Measurements from ENCODE around the gene RASSF3.
A peak's percentile ranks its signal among the peaks of the same experiment; 100 is the strongest.
"Not testable (repeated sequence)": the region's sequence is repeated elsewhere in the genome, so short reads cannot be mapped to it uniquely, and the experiment has no call there.

RASSF3 gene

DNA sequence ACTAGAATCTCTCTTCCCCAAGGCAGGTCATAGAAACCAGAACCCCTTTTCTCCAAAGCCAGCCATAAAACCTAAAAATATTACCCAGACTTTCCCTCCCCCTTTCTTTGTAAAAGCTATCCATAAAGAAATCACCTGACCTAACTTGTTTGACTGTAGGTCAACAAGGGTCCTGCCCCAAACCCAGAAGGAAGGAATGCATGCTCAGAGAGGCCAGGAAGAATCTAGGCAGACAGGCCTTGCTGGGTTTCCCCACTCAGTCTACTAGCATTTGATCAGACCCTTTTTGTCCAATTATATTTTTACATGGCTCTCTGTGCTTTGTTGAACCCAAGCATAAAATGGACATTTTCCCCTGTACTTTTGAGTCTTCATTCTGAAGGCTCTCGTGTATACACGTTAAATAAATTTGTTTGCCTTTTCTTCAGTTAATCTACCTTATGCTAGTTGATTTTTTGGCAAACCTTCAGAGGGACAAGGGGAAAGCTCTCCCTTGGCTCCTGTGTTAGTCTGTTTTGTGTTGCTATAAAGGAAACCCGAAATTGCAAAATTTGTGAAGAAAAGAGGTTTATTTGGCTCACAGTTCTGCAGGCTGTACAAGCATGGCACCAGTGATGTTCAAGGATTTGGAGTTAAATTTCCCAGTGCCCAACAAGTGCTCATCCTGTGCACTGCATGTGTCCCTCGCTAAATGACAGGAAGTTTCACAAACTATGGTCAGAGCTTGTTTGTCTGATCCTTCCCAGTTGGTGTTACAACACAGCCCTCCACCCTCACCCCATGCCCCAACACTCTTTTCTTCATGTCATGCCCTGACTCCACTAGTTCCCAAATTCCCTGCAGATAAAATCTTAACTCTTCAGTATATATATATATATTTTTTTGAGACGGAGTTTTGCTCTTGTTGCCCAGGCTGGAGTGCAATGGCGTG is 14.2 kb upstream of the RASSF3 start:
- DNase-seq (ENCODE audit: low read depth in 2 of 2): no peak

DNA sequence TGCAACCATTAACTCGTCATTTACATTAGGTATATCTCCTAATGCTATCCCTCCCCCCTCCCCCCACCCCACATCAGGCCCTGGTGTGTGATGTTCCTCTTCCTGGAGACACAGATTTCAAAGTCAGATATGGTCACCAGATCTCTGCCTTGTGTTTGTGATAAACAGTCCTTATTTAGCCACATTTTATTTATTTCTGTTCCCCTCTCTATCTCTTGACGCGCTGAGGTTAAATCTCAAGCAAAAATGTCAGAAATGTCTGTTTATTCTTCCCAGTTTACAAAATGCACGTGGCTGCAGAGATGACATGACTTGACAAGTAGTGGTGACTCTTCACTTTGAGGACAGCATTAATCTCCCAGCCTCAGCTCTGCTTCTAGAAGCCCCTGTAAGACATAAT is 11.5 kb upstream of the RASSF3 start:
- DNase-seq (ENCODE audit: low read depth in 2 of 2): no peak

DNA sequence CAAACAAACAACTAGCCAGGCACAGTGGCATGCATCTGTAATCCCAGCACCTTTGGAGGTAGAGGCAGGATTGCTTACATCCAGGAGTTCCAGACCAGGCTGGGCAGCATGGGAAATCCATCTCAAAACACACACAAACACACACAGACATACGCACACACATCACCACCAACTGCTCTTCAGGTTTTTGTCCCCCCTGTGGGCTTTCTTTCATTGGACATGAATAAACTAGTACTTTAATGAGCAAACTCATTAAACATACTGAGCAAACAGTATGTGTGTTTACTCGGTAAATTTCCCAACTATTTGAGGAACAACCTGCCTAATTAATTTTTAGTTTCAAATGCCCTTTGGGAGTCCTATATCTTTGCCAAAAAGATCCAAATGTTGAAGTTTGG is 10.1 kb upstream of the RASSF3 start:
- DNase-seq (ENCODE audit: low read depth in 2 of 2): no peak

DNA sequence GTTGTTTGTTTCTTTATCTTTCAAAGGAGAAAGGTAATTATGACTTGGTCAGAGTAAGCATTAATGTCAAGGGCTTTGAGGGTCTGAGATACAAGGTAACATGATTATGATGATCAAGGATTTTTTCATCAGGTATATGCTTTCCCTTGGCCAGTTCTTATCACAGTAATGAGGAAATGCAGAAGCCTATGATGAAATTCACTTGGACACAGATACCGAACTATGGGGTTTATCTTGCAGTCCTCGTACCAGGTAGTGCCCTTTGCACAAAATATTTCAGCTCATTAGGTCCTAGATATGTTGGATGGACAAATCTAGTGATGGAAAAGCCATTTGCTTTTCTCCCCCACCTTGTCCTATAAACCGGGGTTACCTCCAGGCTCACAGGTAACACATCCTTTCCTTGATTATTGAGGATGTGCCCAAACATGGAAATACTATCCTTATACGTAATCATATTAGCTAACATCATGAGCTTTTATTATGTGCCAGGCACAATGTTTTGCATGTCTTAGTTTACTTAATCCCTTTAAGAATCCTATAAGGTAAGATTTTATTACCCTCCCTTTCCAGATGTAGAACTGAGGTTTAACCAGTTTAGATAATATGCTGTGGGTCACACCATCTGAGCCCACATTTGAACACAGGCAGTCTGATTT is 7.0 kb upstream of the RASSF3 start:
- no peak for DNase-seq (ENCODE audit: low read depth in 2 of 2)

DNA sequence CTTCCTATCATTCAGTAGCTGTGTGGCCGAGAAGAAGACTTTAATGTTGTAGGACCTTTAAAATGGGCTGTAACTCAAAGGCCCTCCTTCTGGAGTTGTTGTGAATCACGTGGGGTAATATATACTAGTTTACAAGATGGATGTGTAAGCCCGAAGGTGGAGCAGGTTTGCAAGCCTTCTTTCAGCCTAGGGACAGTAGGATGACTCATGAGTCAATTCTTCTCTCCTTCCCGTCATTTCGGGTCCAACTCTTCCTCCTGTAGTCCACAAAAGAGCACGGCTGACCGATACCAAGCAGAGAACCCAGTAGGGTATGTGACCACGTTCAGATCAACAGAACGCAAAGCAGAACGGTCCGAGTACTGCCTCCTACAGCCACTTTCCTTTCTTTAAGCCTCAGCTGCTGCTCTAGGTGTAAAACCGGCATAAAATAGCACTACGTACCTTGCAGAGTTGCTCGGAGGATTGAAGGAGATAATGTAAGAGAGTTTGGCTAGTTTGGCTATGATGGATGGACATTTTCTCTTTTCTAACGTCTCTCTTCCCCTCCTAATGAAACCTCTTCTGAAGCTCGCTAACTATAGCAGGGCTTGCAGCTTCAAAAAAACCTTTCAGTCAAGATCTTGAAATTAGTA is 1.3 kb upstream of the RASSF3 start:
- DNase-seq (ENCODE audit: low read depth in 2 of 2): no peak

DNA sequence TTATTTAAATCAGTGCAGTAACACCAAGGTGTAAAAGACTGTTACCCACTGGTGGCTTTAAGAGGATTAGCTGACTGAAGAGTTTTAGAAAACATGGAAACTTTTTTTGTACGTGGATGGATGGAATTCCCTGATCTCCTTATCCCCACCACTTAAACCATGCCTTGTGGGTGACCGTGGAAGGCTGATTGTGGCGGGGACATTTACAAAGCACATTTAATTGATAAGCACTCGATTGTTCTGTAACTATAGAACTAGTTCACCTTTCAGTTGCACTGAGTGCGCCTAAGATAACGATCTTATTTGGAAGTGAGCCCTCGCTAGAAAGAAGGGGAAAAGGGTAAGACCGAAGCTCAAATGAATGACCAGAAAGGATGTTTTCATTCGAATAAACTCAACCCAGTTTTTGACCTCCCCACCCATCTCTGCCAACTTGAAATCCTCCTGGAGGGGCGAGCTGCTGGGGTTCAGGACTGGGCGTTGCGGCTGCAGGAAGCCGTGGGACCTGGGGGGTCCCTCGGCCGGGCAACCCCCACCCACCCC is 688 bp upstream of the RASSF3 start:
- DNase-seq (ENCODE audit: low read depth in 2 of 2): no peak

DNA sequence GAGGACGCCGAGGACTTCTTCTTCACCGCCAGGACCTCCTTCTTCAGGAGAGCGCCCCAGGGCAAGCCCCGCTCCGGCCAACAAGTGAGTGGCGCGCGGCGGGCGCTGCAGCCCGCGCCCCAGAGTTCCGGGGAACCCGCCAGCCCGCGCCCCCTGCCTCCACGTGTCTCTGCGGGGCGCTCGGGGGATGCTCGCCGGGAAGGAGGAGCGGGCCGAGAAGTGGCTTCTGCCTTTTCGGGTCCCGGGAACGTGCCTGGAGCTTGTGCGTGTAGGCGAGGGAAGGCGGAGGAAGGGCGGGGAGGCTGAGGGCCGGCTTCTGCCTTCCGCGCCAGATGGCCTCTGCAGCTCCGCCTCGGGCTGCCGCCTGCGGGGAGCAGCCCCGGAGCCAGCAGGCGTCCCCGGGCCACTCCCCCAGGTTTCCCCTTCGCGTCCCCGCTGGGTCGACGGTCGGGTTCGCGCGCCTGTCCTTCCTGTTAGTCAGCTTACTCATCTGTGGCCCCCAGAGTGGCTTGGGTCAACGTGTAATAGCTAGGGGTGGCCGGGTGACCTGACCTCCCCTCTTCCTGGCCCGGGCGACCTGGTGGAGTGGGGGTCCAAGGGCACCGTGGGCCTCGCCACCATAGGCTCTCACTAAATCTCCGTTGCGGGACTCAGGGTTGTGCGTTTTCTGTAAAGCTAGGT is 505 bp downstream of the RASSF3 start:
- DNase-seq (ENCODE audit: low read depth in 2 of 2): peak; percentile 44 to 54

DNA sequence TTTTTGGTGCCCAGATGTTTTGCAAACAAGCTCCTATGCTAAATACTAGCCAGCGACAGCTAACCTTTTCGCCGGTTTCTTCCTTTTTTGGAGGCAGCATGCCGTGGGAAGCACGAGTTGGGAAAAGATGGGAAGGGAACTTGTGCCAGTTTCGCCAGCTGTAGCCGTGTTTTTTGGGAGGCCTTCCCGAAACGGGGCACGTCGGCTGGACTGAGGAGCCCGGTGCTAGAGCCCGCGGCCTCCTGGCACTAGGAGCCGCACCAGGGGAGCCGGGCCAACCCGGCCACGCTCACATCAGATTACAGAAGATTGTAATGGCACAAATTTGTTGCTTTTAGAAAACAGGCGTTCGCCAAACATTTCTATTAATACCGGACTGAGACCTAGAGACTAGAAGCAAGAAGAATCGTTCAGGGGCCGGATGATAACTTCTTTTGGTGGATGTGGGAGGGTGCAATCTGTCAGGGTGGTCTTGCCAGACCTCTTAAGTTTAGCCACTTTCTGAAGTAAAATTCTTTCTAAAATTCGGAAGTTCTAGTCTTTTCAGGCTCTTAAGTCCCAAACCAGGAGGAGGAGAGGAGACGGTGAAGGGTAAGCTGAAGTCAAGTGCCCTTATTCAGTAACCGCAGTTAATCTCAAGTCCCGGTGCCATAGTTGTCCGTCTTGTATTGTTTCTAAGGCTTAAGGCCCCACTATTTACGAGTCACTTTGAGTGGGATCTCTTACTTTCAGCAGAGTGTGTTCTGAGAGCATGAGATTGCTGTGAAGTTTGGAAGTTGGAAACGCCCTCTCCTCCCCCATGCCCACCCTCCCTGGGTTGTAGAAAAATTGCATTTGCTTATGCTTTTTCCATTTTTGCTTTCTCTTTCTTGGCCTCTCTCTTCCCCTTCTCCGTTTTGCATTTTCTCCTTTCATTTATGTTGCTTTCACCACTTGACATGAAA is 1.3 kb downstream of the RASSF3 start:
- no peak for DNase-seq (ENCODE audit: low read depth in 2 of 2)

DNA sequence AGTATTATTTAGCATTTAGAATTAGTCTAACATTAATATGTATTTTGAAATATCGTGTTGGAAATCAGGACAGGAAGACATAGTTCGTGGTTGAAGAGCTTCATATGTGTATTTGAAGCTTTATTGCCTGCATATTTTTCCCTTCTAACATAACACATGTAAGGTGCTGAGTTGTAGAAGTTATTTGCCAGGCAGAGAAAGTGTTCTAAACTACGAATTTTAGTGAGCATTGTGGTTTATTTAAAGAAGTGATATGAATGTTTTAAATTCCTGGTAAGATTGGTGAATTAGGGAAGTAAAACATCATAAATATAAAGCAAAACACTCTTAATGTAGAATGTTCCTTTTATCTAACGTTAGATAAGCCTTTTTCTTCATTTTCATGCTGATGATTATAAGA is 2.5 kb downstream of the RASSF3 start:
- DNase-seq (ENCODE audit: low read depth in 2 of 2): no peak

DNA sequence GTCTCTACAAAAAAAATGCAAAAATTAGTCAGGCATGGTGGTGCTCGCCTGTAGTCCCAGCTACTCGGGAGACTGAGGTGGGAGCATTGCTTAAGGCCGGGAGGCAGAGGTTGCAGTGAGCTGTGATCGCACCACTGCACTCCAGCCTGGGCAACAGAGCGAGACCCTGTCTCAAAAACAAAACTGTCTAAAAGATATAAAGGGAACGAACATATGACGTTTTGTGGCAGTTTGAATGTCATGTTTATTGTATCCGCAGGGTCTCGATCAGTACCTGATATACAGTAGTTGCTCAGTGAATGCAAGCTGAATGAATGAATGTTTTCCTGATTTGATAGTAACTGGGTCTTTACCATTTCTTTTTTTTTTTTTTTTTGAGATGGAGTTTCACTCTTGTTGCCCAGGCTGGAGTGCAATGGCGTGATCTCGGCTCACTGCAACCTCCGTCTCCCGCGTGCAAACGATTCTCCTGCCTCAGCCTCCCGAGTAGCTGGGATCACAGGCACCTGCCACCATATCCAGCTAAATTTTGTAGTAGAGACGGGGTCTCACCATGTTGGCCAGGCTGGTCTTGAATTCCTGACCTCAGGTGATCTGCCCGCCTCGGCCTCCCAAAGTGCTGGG is 3.6 kb downstream of the RASSF3 start:
- not testable (repeated sequence) for DNase-seq (ENCODE audit: low read depth in 2 of 2)

DNA sequence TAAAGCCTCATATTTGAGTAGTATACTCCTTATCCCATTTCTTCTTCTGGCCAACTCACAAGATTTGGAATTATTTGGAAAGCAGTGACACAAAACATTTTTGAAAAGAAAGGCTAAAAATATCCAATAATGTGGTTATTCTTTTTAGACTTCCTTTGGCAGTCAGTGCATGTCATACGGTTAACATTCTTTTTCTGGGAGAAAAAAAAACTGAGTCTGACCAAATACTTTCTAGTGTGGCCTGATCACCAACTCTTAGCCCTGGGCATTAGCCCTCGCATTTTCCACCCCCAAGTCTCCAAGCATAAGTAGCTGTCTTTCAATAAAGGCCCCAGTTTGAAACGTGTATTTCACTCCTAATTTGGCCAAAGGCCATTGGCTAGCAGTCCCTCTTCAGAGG is 5.9 kb downstream of the RASSF3 start:
- DNase-seq (ENCODE audit: low read depth in 2 of 2): no peak

DNA sequence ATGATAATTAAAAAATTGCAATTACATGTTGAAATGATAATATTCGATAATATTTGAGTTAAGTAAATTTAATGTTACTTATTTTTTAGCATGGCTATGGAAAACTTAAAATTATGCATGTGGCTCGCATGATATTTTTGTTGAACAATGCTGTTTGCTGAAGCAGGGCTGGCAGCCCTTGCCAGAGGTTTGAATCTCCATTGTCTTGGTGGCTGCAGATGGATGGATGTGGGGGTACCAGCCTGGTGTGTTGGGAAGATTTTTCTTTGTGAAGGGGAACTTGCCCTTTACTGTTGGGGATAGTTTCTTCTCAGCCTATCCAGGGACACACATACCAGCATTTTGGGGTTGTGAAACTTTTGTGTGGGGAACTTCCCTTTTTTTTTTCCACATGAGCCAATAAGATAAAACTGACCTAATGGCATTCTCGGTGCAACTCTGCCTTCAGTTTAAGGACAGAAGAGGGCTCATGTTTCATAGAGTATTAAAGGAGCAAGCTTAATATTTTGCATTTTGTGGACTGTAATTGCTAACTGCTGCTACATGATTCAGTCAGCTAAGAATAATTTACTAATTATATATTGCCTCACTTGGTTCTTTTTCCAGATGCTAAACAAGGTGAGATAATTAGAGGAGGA is 8.8 kb downstream of the RASSF3 start:
- no peak for DNase-seq (ENCODE audit: low read depth in 2 of 2)

DNA sequence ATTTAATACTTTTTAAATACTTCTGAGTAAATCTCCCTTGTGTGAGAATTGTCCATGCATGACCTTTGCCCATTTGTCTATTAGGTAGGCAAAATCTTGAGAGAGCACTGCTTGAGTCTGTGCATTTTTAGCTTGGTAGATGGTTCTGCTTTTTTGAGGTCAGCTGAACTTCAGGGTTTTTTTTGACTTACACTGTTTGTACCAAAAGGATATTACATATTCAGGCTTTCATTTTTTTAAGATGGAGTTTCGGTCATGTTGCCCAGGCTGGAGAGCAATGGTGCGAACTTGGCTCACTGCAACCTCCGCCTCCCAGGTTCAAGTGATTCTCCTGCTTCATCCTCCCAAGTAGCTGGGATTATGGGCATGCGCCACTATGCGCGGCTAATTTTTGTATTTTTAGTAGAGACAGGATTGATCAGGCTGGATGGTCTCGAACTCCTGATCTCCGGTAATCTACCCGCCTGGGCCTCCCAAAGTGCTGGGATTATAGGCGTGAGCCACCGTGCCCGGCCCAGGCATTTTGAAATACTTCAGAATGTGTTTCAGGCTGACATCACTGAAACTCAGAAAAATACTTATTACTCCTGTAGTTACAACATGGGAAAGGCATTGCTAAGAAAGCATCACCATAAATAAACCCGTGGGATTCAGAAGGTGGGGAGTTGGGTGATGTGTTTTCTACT is 11.1 kb downstream of the RASSF3 start:
- DNase-seq (ENCODE audit: low read depth in 2 of 2): no peak

DNA sequence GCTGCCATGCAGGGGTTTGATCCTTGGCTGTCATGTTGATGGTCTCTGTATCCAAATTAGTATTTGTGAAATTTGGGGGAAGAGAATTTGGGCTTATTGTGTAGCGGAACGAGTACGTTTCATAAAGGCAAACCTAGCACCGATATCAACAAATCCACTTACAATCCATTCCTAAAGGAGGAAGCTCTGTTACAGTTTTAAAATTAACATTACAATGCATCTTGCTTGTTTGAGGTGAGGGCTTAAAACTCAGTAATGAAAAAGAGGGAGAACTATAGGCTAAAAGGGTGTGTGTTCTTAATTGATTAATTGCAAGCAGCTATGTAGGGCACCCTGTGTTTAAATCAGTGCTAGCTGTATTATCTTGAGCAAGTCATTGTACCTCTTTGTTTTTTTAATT is 13.7 kb downstream of the RASSF3 start:
- DNase-seq (ENCODE audit: low read depth in 2 of 2): no peak

DNA sequence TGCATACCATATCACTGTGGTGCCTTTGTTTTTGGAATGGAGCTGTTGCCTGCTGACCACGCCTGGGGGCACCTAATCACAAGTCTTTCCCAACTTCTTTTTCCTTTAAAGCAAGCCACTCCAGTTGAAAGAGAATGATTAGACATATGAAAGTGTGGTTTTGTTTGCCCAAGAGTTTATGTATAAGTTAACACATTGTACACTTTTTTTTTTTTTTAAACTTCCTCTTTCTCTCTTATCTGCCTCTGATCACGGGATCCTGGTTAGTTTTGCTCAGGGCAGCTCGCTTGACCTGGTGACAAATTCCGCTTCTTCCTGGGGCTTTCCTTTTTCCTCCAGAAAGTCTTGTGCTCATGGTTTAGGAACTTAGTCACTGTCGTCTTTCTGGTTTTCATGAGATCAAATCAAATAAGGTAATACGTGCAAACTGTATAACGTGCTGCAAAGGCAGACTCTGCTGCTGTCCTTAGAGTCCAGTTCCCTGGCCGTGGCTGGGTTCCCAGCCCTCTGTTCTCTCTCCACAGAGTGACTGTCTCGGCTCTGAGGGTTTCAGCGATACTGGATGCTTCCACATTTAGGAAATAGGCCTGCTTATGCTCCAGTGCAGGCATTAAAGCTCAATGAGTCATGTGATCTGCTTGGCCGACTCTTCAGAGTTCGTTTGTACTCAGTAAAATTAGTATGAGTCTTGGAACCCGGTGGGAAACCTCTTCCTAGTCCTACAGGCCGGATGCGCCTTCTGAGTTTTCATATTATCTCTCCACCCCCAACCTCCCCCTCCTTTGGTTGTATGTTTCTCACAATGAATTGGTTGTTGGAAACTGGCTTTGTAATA is 15.2 kb downstream of the RASSF3 start:
- DNase-seq (ENCODE audit: low read depth in 2 of 2): no peak

DNA sequence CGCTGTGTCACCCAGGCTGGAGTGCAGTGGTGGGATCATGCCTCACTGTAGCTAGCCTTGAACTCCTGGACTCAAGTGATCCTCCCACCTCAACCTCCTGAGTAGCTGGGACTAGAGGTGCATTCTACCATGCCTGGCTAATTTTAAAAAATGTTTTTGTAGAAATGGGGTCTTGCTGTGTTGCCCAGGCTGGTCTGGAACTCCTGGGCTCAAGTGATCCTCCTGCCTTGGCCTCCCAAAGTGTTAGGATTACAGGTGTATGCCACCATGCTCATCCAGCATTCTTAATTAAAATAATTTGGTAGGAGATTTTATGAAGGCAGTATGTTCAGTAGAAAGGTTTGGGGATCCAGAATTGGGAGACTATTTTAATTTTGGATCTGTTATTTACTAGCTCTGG is 16.3 kb downstream of the RASSF3 start:
- DNase-seq (ENCODE audit: low read depth in 2 of 2): not testable (repeated sequence)

DNA sequence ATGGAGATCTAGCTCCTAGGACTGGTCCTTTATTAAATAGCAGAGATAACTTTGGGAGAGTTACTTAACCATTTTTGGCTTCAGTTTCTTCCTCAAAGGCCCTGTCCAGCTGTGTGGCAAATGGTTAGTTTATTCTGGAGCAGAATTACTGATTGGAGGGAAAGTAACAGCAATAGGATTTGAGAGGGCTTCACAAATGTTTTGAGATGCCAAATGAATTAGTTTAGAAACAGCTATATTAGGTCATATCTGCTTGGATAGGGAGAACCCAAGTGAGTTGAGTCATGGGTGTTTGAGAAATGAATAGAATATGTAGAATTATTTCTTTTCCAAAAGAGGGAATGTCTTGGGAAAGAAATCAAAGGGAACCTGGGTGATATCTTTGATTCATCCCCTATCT is 17.5 kb downstream of the RASSF3 start:
- DNase-seq (ENCODE audit: low read depth in 2 of 2): no peak

DNA sequence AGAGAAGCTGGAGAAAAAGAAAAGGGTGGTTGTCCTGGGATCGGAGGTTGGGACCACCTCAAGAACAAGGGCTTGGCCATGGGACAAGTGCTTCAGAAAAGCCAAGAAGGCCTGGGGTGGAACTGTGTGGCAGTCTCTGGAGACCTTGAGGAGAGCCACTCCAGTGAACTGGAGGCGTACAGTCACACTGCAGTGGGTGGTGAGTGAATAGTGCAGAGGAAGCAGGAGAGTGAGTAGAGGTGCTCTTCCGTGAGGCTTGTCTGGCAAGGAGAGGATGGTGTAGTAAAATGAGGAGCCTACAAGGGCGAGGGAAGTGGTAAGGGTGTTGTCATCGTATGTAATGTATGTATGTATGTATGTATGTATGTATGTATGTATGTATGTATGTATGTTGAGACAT is 20.9 kb downstream of the RASSF3 start:
- DNase-seq (ENCODE audit: low read depth in 2 of 2): no peak

Measured in stimulated activated CD4-positive, alpha-beta T cell treated with anti-CD3 and anti-CD28 coated beads, Interleukin-1b, Interleukin-23, amount 100 ng/mL, for 4 hours (primary cell).